ENCODE results near the gene FAM107B. TPM values are rescaled to one million over a fixed set of nuclear protein-coding genes. Genes with fewer than 3 reads are reported as not detected.

FAM107B gene
- total and polyA plus RNA-seq, 10 of the 15 experiments (the other 5 are each of a cell fraction or from before 2014, with no cell fraction given): 22.9 to 162 (median 86.6) TPM

DNA sequence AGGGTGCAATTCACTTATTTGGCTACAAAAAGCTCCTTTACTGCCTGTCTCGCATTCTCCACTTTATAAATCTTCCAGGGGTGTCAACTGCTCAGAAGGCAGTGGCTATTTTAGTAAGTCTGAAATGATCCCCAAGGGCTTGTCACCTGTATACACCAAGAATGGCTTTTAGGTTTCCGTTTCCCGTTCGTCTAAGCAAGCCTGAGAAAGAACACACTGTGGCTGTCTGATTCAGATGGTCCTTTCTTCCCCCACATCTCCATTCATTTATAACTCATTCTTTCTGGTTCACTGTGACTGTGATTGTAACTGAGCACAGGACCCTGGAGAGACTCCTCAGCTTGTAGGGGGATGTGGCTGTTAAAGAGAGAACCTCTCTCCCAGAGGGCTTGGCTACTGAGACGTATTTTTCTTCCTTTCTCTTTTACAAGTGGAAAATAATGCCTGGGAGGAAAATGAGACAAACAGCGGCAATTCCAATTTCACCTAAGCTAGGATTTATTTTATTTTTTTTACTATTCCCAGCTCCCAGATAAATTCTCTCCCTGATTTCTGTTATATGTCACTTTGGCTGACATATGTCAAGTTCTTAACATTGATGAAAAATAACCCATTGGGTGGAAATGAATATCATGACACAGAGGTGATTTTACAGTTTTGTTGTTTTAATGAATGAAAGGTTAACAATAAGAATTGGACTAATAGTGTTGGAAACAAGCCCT lies 129.3 kb downstream of the FAM107B start (continued):
- TF ChIP-seq, protein P1, sequence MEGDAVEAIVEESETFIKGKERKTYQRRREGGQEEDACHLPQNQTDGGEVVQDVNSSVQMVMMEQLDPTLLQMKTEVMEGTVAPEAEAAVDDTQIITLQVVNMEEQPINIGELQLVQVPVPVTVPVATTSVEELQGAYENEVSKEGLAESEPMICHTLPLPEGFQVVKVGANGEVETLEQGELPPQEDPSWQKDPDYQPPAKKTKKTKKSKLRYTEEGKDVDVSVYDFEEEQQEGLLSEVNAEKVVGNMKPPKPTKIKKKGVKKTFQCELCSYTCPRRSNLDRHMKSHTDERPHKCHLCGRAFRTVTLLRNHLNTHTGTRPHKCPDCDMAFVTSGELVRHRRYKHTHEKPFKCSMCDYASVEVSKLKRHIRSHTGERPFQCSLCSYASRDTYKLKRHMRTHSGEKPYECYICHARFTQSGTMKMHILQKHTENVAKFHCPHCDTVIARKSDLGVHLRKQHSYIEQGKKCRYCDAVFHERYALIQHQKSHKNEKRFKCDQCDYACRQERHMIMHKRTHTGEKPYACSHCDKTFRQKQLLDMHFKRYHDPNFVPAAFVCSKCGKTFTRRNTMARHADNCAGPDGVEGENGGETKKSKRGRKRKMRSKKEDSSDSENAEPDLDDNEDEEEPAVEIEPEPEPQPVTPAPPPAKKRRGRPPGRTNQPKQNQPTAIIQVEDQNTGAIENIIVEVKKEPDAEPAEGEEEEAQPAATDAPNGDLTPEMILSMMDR (IDR thresholded peaks at IDR 0.05 in 2 of 3, conservative IDR thresholded peaks at IDR 0.05 in 1 of 3; ENCODE audit: control insufficient read depth in 2 of 3, extremely low read depth in 1 of 3, insufficient read depth in 1 of 3, low read depth in 3 of 3, low read length in 3 of 3): no peak
- TF ChIP-seq CREB1 (IDR thresholded peaks at IDR 0.05; ENCODE audit: low read depth) (no peak), YBX1 (IDR thresholded peaks at IDR 0.05) (no peak), MXI1 (IDR thresholded peaks at IDR 0.05; ENCODE audit: low read depth, low read length) (no peak), JUND (IDR thresholded peaks at IDR 0.05; ENCODE audit: low read depth, low read length) (no peak), HDAC2 (IDR thresholded peaks at IDR 0.05) (no peak), HDGF (IDR thresholded peaks at IDR 0.05) (no peak), RAD21 (IDR thresholded peaks at IDR 0.05; ENCODE audit: insufficient read depth, low read depth, low read length) (no peak), TCF12 (IDR thresholded peaks at IDR 0.05; ENCODE audit: low read depth, low read length) (no peak), RBBP5 (conservative IDR thresholded peaks at IDR 0.05) (no peak), HDAC6 (IDR thresholded peaks at IDR 0.05; ENCODE audit: unreplicated experiment) (no peak), SMAD1 (IDR thresholded peaks at IDR 0.05; ENCODE audit: low read depth, partially characterized antibody) (no peak), SP1 (IDR thresholded peaks at IDR 0.05; ENCODE audit: low read depth, low read length) (no peak), SMAD5 (IDR thresholded peaks at IDR 0.05; ENCODE audit: low read depth) (no peak), BRCA1 (IDR thresholded peaks at IDR 0.05; ENCODE audit: low read depth, low read length) (no peak), ETV6 (conservative IDR thresholded peaks at IDR 0.05 in 1 of 2, IDR thresholded peaks at IDR 0.05 in 1 of 2; ENCODE audit: borderline replicate concordance in 1 of 2, low read depth in 1 of 2) (peak in 1 of 2 experiments; percentile 80; a peak in 1 of 4 replicates), EZH2 (IDR thresholded peaks at IDR 0.05; ENCODE audit: borderline replicate concordance, control insufficient read depth, low read depth, low read length) (no peak), ZNF217 (IDR thresholded peaks at IDR 0.05) (no peak), CEBPB (IDR thresholded peaks at IDR 0.05; ENCODE audit: borderline replicate concordance in 1 of 2, low read depth in 2 of 2, low read length in 2 of 2) (no peak), POLR2AphosphoS5 (IDR thresholded peaks at IDR 0.05; ENCODE audit: low read length) (no peak)
- TF ChIP-seq, protein P2, sequence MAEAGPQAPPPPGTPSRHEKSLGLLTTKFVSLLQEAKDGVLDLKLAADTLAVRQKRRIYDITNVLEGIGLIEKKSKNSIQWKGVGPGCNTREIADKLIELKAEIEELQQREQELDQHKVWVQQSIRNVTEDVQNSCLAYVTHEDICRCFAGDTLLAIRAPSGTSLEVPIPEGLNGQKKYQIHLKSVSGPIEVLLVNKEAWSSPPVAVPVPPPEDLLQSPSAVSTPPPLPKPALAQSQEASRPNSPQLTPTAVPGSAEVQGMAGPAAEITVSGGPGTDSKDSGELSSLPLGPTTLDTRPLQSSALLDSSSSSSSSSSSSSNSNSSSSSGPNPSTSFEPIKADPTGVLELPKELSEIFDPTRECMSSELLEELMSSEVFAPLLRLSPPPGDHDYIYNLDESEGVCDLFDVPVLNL (IDR thresholded peaks at IDR 0.05; ENCODE audit: low read depth, low read length): no peak
- TF ChIP-seq, protein P3, sequence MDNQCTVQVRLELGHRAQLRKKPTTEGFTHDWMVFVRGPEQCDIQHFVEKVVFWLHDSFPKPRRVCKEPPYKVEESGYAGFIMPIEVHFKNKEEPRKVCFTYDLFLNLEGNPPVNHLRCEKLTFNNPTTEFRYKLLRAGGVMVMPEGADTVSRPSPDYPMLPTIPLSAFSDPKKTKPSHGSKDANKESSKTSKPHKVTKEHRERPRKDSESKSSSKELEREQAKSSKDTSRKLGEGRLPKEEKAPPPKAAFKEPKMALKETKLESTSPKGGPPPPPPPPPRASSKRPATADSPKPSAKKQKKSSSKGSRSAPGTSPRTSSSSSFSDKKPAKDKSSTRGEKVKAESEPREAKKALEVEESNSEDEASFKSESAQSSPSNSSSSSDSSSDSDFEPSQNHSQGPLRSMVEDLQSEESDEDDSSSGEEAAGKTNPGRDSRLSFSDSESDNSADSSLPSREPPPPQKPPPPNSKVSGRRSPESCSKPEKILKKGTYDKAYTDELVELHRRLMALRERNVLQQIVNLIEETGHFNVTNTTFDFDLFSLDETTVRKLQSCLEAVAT (IDR thresholded peaks at IDR 0.05): no peak
- TF ChIP-seq, protein P4, sequence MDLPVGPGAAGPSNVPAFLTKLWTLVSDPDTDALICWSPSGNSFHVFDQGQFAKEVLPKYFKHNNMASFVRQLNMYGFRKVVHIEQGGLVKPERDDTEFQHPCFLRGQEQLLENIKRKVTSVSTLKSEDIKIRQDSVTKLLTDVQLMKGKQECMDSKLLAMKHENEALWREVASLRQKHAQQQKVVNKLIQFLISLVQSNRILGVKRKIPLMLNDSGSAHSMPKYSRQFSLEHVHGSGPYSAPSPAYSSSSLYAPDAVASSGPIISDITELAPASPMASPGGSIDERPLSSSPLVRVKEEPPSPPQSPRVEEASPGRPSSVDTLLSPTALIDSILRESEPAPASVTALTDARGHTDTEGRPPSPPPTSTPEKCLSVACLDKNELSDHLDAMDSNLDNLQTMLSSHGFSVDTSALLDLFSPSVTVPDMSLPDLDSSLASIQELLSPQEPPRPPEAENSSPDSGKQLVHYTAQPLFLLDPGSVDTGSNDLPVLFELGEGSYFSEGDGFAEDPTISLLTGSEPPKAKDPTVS (IDR thresholded peaks at IDR 0.05; ENCODE audit: low read depth, low read length): no peak

All from GM12878 (cell line).